Neural cell (in vitro differentiated cells): ENCODE results near the gene MTF2.

ENCODE experiments used
- CTCF ChIP-seq: fragments of 450-650 bp; IDR thresholded peaks from 2 replicates; pipeline ENCODE4 v1.5.1; 2014; ENCODE audit warnings: antibody characterized with exemption, mild to moderate bottlenecking, moderate library complexity; ENCODE audit not compliant: poor library complexity, severe bottlenecking
- EP300 ChIP-seq: fragments of 450-650 bp; conservative IDR thresholded peaks from 2 replicates; pipeline ENCODE4 v1.6.1; 2014; ENCODE audit warnings: antibody characterized with exemption, mild to moderate bottlenecking, moderate library complexity; ENCODE audit not compliant: poor library complexity, severe bottlenecking
- EZH2 ChIP-seq: fragments of 200-600, 300-800 bp; shearing (Covaris generic), sonication (generic); IDR thresholded peaks from 2 replicates; pipeline ENCODE4 v1.6.1; 2014; ENCODE audit warnings: antibody characterized with exemption, low read length, borderline replicate concordance, mild to moderate bottlenecking; ENCODE audit not compliant: insufficient read depth, poor library complexity, severe bottlenecking
- POLR2AphosphoS5 ChIP-seq: IDR thresholded peaks from 2 replicates; pipeline ENCODE4 v1.6.1; 2012
- REST ChIP-seq: IDR thresholded peaks from 2 replicates; pipeline ENCODE4 v1.6.1; 2012; ENCODE audit warnings: borderline replicate concordance
- TAF1 ChIP-seq: IDR thresholded peaks from 2 replicates; pipeline ENCODE4 v1.6.1; 2012; ENCODE audit warnings: low read depth

- TF ChIP-seq EP300 (no peak), CTCF (no peak), EZH2 (no peak), POLR2AphosphoS5 (no peak), TAF1 (no peak), REST (no peak)
These were observed 8.4 kb downstream of the MTF2 start for GRCh38 chr1:93087532-93087931.
